Panc1 (cell line): ENCODE data around the gene C3orf70. TPM values are rescaled to one million over a fixed set of nuclear protein-coding genes. Genes with fewer than 3 reads are reported as not detected.

ENCODE experiments used
- ATAC-seq: fragments of 200-7000 bp; cut with Tn5 transposase; 2 replicates; pipeline ENCODE4 v1.9.1; 2020; ENCODE audit warnings: mild to moderate bottlenecking, moderate library complexity
- BruUV-seq: library from RNA; stranded (reverse); fragments of 400-500 nt; replicated peaks from 2 replicates; lab custom pipeline; 2021; lab: Mats Ljungman, UMichigan
- CTCF ChIA-PET: fragments of 300-600 bp; sonication (Branson Sonifier 250); formaldehyde crosslinking; loops from one replicate; lab custom pipeline; 2022; ENCODE audit warnings: antibody characterized with exemption; lab: Charles Lee
- POLR2A ChIA-PET: fragments of 300-600 bp; sonication (Branson Sonifier 250); formaldehyde crosslinking; loops from one replicate; lab custom pipeline; 2022; ENCODE audit warnings: antibody characterized with exemption; lab: Charles Lee
- DNase-seq: peaks from one replicate; pipeline ENCODE4 v3.0.0-alpha.2; 2010; ENCODE audit warnings: low read depth, low spot score
- H3K27ac ChIP-seq: 2 replicates; pipeline ENCODE4 v1.5.1; 2011; ENCODE audit warnings: mild to moderate bottlenecking, low read length, inconsistent platforms
- H3K27me3 ChIP-seq: fragments of 200-500 bp; sonication (Bioruptor generic); 2 replicates; pipeline ENCODE4 v1.6.0; 2014; ENCODE audit warnings: low read length, inconsistent platforms; ENCODE audit not compliant: control insufficient read depth, insufficient read depth
- H3K36me3 ChIP-seq: fragments of 200-500 bp; sonication (Bioruptor generic); 2 replicates; pipeline ENCODE4 v1.5.1; 2014; ENCODE audit warnings: inconsistent platforms, mild to moderate bottlenecking, low read length, moderate library complexity; ENCODE audit not compliant: control insufficient read depth, insufficient read depth
- H3K4me1 ChIP-seq: 2 replicates; pipeline ENCODE4 v1.5.1; 2011; ENCODE audit warnings: inconsistent platforms, mild to moderate bottlenecking, low read length, moderate library complexity; ENCODE audit not compliant: control insufficient read depth, insufficient read depth
- H3K4me3 ChIP-seq, 2 experiments: 2 replicates each; pipeline ENCODE4 v1.5.1; 2011 to 2012; ENCODE audit warnings: low read depth in 2 of 2, low read length in 2 of 2, mild to moderate bottlenecking in 2 of 2, inconsistent platforms in 1 of 2, moderate library complexity in 1 of 2
- H3K9me3 ChIP-seq: fragments of 200-500 bp; sonication (Bioruptor generic); 2 replicates; pipeline ENCODE4 v1.5.1; 2014; ENCODE audit warnings: low read depth, mild to moderate bottlenecking, inconsistent platforms, low read length, moderate library complexity; ENCODE audit not compliant: control insufficient read depth, insufficient read depth
- CTCF ChIP-seq: fragments of 450-650 bp; IDR thresholded peaks from 2 replicates; pipeline ENCODE4 v1.5.1; 2017; ENCODE audit warnings: mild to moderate bottlenecking
- POLR2AphosphoS5 ChIP-seq: IDR thresholded peaks from 2 replicates; pipeline ENCODE4 v1.6.1; 2012; ENCODE audit warnings: mild to moderate bottlenecking, low read depth, low read length, moderate library complexity
- REST ChIP-seq, 2 experiments: IDR thresholded peaks; 2 replicates each; pipeline ENCODE4 v1.6.1; 2011 to 2012; ENCODE audit warnings: low read depth in 2 of 2, control low read depth in 1 of 2, low read length in 1 of 2, mild to moderate bottlenecking in 1 of 2, moderate library complexity in 1 of 2; ENCODE audit not compliant: insufficient read depth in 1 of 2
- SIN3A ChIP-seq: IDR thresholded peaks from 2 replicates; pipeline ENCODE4 v1.6.1; 2012; ENCODE audit warnings: low read depth, mild to moderate bottlenecking, low read length, moderate library complexity, borderline replicate concordance; ENCODE audit not compliant: insufficient read depth
- TCF7L2 ChIP-seq: IDR thresholded peaks from 2 replicates; pipeline ENCODE4 v1.6.1; 2011; ENCODE audit warnings: mild to moderate bottlenecking, low read depth, low read length, inconsistent platforms
- in situ Hi-C: cut with HindIII; loops from 2 replicates; pipeline ENCODE4 v1.10.0; 2016; ENCODE audit warnings: low sequenced_read_pairs, low pct_unique_long_range_greater_than_20kb
- intact Hi-C: fragments of 100-400 bp; cut with micrococcal nuclease; formaldehyde crosslinking; loops from one replicate; pipeline ENCODE4 v1.10.0; 2022; ENCODE audit not compliant: unreplicated experiment
- total RNA-seq: library from RNA; stranded (reverse); gene quantifications from one replicate; pipeline ENCODE4 v1.2.1, GENCODE V29; 2021; ENCODE audit not compliant: unreplicated experiment

C3orf70 gene
- total RNA-seq, 1 experiment from 2014 or later: 0.10 TPM

- H3K27me3 ChIP-seq: peaks cover 12% of the 10 kb centered on the region
- H3K4me1 ChIP-seq: no peaks in the 10 kb centered on the region
- ChIA-PET POLR2A (interaction anchor here (0.6 kb wide), 3 partner anchors 90 to 242 kb away, joined by 3 to 4 read pairs (median 3); partner anchors contain the start of gene EHHADH), CTCF (no interaction called here)
- no peak overlapping the region for H3K4me3 ChIP-seq
- no peaks in the 10 kb centered on the region for H3K36me3 ChIP-seq
- intact Hi-C loops: no loop called here
- TF ChIP-seq POLR2AphosphoS5: no peak
- no peak for TF ChIP-seq TCF7L2
- no peak for TF ChIP-seq SIN3A
- TF ChIP-seq REST (IDR thresholded peaks at IDR 0.05; ENCODE audit: insufficient read depth in 1 of 2, low read depth in 2 of 2, low read length in 1 of 2): no peak
- TF ChIP-seq CTCF: no peak
- no TSS peak for BruUV-seq
- DNase-seq: no peak
- peak; percentile 43; the same call in 1 of the 2 replicates for ATAC-seq
- in situ Hi-C loops: no loop called here
- H3K27ac ChIP-seq: no peak overlapping the region
- no peaks in the 10 kb centered on the region for H3K9me3 ChIP-seq
Measured at GRCh38 chr3:185164428-185165217, 11.8 kb upstream of the C3orf70 start.

- no peaks in the 10 kb centered on the region for H3K9me3 ChIP-seq
- in situ Hi-C loops (no loop called here), intact Hi-C loops (no loop called here)
- no peaks in the 10 kb centered on the region for H3K4me1 ChIP-seq
- no peaks in the 10 kb centered on the region for H3K36me3 ChIP-seq
- POLR2A ChIA-PET: no interaction called here
- no peak overlapping the region for H3K27ac ChIP-seq
- H3K4me3 ChIP-seq: no peak overlapping the region
- peaks cover 19% of the 10 kb centered on the region for H3K27me3 ChIP-seq
- CTCF ChIA-PET: no interaction called here
- ATAC-seq (no peak), DNase-seq (no peak)
- no peak for TF ChIP-seq TCF7L2
- BruUV-seq: no TSS peak
Measured at GRCh38 chr3:185162634-185163033, 9.8 kb upstream of the C3orf70 start.

GRCh38 chr3:185161761-185162160 lies 8.9 kb upstream of the C3orf70 start:
- POLR2A ChIA-PET: no interaction called here
- H3K4me3 ChIP-seq: no peak overlapping the region
- H3K27me3 ChIP-seq: peaks cover 19% of the 10 kb centered on the region

More at GRCh38 chr3:185161761-185162160, 8.9 kb upstream of the C3orf70 start:
- in situ Hi-C loops: no loop called here
- Histone ChIP-seq H3K27ac (no peak overlapping the region), H3K9me3 (no peaks in the 10 kb centered on the region), H3K4me1 (no peaks in the 10 kb centered on the region), H3K36me3 (no peaks in the 10 kb centered on the region)
- ATAC-seq (no peak), DNase-seq (no peak)
- intact Hi-C loops: no loop called here
- TF ChIP-seq SIN3A (no peak), POLR2AphosphoS5 (no peak), REST (IDR thresholded peaks at IDR 0.05; ENCODE audit: insufficient read depth in 1 of 2, low read depth in 2 of 2, low read length in 1 of 2) (no peak), CTCF (no peak), TCF7L2 (no peak)
- CTCF ChIA-PET: no interaction called here
- no TSS peak for BruUV-seq
